NCI-H2227 treated with DMSO at 0.1 percent for 48 hours (cell line): ENCODE results near the gene PKD1L1.

Source experiments
- DNase-seq: peaks from one replicate; lab custom pipeline; 2025; lab: John Stamatoyannopoulos, UW

Gene PKD1L1

GRCh38 chr7:47735431-47736345 is 212.6 kb downstream of the PKD1L1 start:
- no peak for DNase-seq

DNA sequence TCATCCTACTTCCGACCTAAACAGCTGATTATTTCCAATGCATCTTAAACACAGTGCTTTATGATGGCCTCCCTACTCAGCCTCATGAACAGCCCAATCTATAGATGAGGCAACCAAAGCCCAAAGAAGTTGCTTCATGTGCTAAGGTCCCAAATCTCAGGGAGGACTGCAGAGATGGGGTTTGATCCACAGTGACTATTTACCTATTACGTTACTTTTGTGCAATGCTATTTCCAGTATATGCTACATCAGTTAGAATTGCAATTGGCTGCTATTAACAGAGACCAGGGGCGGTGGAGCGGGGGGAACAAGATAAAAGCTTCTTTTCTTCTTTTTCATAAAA is 213.3 kb downstream of the PKD1L1 start:
- DNase-seq: no peak

GRCh38 chr7:47734287-47734948 is 213.8 kb downstream of the PKD1L1 start:
- no peak for DNase-seq

- no peak for DNase-seq
These were observed 218.1 kb downstream of the PKD1L1 start for GRCh38 chr7:47730142-47730541.

- no peak for DNase-seq
These were observed 222.1 kb downstream of the PKD1L1 start for GRCh38 chr7:47726047-47726726.

DNA sequence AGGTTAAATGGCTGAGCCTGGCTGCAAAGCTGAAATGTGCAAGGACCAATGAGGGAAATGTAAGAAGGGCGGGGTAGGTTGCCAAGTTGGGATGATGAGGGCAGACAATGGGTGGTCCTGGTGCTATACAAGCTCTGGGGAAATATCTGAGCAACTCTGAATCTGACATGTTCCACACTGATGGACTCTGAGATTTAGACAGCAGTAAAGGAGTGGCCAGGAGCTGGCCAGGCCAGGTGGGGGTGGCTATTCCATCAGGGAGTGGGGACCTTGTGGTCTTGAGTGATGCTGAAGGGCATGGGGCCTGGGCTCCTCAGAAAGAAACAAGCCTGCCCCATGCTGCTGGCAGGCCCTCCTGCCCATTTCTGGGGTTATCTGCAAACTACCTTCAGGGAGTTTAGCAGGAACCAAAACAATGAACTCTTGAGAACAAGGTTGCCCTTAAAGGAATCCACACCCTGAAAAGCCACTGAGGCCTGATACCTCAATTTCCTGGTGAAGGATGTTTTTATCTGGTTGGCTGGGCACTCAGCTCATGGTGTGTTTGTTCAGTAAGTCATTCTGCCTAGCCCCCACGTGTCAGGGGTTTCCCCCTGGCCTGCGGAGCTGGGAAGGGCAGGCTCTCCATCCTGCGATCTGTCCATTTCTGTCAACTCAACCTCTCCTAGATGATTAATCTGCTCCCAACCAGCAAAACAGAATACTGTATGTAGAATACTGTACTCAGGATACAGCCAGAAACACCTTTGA is 223.1 kb downstream of the PKD1L1 start:
- no peak for DNase-seq
